Endothelial cell of umbilical vein (primary cell): ENCODE results near the gene CLEC4D. TPM values are rescaled to one million over a fixed set of nuclear protein-coding genes. Genes with fewer than 3 reads are reported as not detected.

ENCODE experiments used
- BruUV-seq: library from RNA; stranded (reverse); fragments of 400-500 nt; replicated peaks from 2 replicates; lab custom pipeline; 2021; lab: Mats Ljungman, UMichigan
- CTCF ChIA-PET: fragments of 300-600, 350-600 bp; sonication (Branson Sonifier 250); formaldehyde crosslinking; loops from one replicate; lab custom pipeline; 2021; ENCODE audit warnings: antibody characterized with exemption, inconsistent platforms; lab: Charles Lee
- POLR2A ChIA-PET: fragments of 300-600, 350-600 bp; sonication (Branson Sonifier 250); formaldehyde crosslinking; loops from one replicate; lab custom pipeline; 2021; ENCODE audit warnings: antibody characterized with exemption, inconsistent platforms; lab: Charles Lee
- DNase-seq: peaks from one replicate; pipeline ENCODE4 v3.0.0-alpha.2; 2011; ENCODE audit warnings: low read depth, low spot score
- FAIRE-seq: peaks from 2 replicates; lab custom pipeline; 2011; peaks lifted over from hg19 to GRCh38; lab: Jason Lieb, UNC
- H2AFZ ChIP-seq: 2 replicates; pipeline ENCODE4 v1.6.0; 2012; ENCODE audit warnings: low read depth, low read length, control low read depth, inconsistent platforms
- H3K27ac ChIP-seq: 2 replicates; pipeline ENCODE4 v1.5.1; 2011; ENCODE audit warnings: low read depth, mild to moderate bottlenecking, control low read depth, low read length, moderate library complexity; ENCODE audit not compliant: insufficient read depth
- H3K27me3 ChIP-seq, 2 experiments: 2 replicates each; pipeline versions ENCODE4 v1.6.0 to v1.6.1; 2011; ENCODE audit warnings: low read length in 2 of 2, mixed read lengths in 1 of 2; ENCODE audit not compliant: control insufficient read depth in 2 of 2, insufficient read depth in 2 of 2
- H3K36me3 ChIP-seq, 2 experiments: 2 replicates in 1 of 2; 3 replicates in 1 of 2; pipeline ENCODE4 v1.5.1; 2011; ENCODE audit warnings: low read length in 2 of 2, mild to moderate bottlenecking in 1 of 2, moderate library complexity in 1 of 2; ENCODE audit not compliant: control insufficient read depth in 2 of 2, insufficient read depth in 2 of 2; ENCODE audit errors: extremely low read depth in 1 of 2
- H3K4me1 ChIP-seq: 3 replicates; pipeline ENCODE4 v1.5.1; 2011; ENCODE audit warnings: mild to moderate bottlenecking, low read length; ENCODE audit not compliant: control insufficient read depth, insufficient read depth; ENCODE audit errors: extremely low read depth
- H3K4me2 ChIP-seq: 2 replicates; pipeline ENCODE4 v1.6.1; 2011; ENCODE audit warnings: low read length, control low read depth, mixed read lengths; ENCODE audit not compliant: insufficient read depth
- H3K4me3 ChIP-seq, 3 experiments: fragments of 200-600 bp in 1 of 3; sonication (generic), shearing (Covaris generic) in 1 of 3; replicated peaks in 1 of 3; 2 replicates each; pipeline ENCODE4 v1.5.1; 2011 to 2016; ENCODE audit warnings: control low read depth in 3 of 3, low read length in 3 of 3, mild to moderate bottlenecking in 2 of 3, inconsistent platforms in 1 of 3, low read depth in 1 of 3, moderate library complexity in 1 of 3; ENCODE audit not compliant: insufficient read depth in 1 of 3
- H3K79me2 ChIP-seq: 2 replicates; pipeline ENCODE4 v1.6.0; 2012; ENCODE audit warnings: low read length, inconsistent platforms; ENCODE audit not compliant: control insufficient read depth, insufficient read depth
- H3K9ac ChIP-seq: replicated peaks from 2 replicates; pipeline ENCODE3; 2011; ENCODE audit warnings: low read length, control low read depth; ENCODE audit not compliant: insufficient read depth; ENCODE audit errors: extremely low read depth
- H3K9me1 ChIP-seq: replicated peaks from 3 replicates; pipeline ENCODE4 v1.6.0; 2011; ENCODE audit warnings: mild to moderate bottlenecking, low read length; ENCODE audit not compliant: control insufficient read depth, insufficient read depth; ENCODE audit errors: extremely low read depth
- H3K9me3 ChIP-seq: replicated peaks from 2 replicates; pipeline ENCODE4 v1.5.1; 2012; ENCODE audit warnings: low read length, inconsistent platforms; ENCODE audit not compliant: control insufficient read depth, insufficient read depth
- H4K20me1 ChIP-seq: replicated peaks from 2 replicates; pipeline ENCODE3; 2011; ENCODE audit warnings: mild to moderate bottlenecking, low read length; ENCODE audit not compliant: control insufficient read depth, insufficient read depth; ENCODE audit errors: extremely low read depth
- CTCF ChIP-seq, 2 donors: IDR thresholded peaks; 1 replicate in 1 of 2; 2 replicates in 1 of 2; pipeline ENCODE4 v1.5.1; 2011; ENCODE audit warnings: low read length in 2 of 2, mild to moderate bottlenecking in 2 of 2, moderate library complexity in 2 of 2, control low read depth in 1 of 2, inconsistent platforms in 1 of 2, low read depth in 1 of 2; ENCODE audit not compliant: insufficient read depth in 1 of 2; ENCODE audit errors: extremely low read depth in 1 of 2
- EZH2 ChIP-seq: IDR thresholded peaks from 2 replicates; pipeline ENCODE4 v1.6.1; 2012; ENCODE audit warnings: borderline replicate concordance, low read depth, mild to moderate bottlenecking, moderate library complexity, low read length, inconsistent platforms; ENCODE audit not compliant: severe bottlenecking
- FOS ChIP-seq: IDR thresholded peaks from 2 replicates; pipeline ENCODE4 v1.6.1; 2011; ENCODE audit warnings: mild to moderate bottlenecking, low read length, moderate library complexity, borderline replicate concordance; ENCODE audit not compliant: insufficient read depth
- GATA2 ChIP-seq: IDR thresholded peaks from 2 replicates; pipeline ENCODE4 v1.7.0; 2011; ENCODE audit warnings: low read depth, mild to moderate bottlenecking, moderate library complexity, mixed read lengths, low read length; ENCODE audit not compliant: insufficient read length, insufficient read depth
- JUN ChIP-seq: IDR thresholded peaks from 2 replicates; pipeline ENCODE4 v1.6.1; 2011; ENCODE audit warnings: borderline replicate concordance, low read depth; ENCODE audit not compliant: insufficient read length, insufficient read depth
- MAX ChIP-seq: IDR thresholded peaks from 2 replicates; pipeline ENCODE4 v1.6.1; 2011; ENCODE audit not compliant: insufficient read depth, insufficient read length
- MYC ChIP-seq: IDR thresholded peaks from one replicate; pipeline ENCODE4 v1.6.1; 2011; ENCODE audit warnings: mild to moderate bottlenecking, low read depth, low read length
- POLR2A ChIP-seq: IDR thresholded peaks from 2 replicates; pipeline ENCODE4 v1.6.1; 2012; ENCODE audit warnings: low read depth, mild to moderate bottlenecking, control low read depth, low read length
- POLR2AphosphoS5 ChIP-seq: IDR thresholded peaks from 2 replicates; pipeline ENCODE4 v1.6.1; 2012; ENCODE audit warnings: low read depth, mild to moderate bottlenecking, control low read depth, low read length, moderate library complexity; ENCODE audit not compliant: insufficient read depth
- dilution Hi-C: fragments of 300-500 bp; cut with MboI; formaldehyde crosslinking; loops from one replicate; pipeline ENCODE4 v1.15.0; 2019; ENCODE audit warnings: low sequenced_read_pairs; ENCODE audit not compliant: extremely low pct_ligation_motif_present
- intact Hi-C: fragments of 100-400 bp; cut with micrococcal nuclease; formaldehyde crosslinking; loops from one replicate; pipeline ENCODE4 v1.10.0; 2022
- polyA plus RNA-seq, 4 experiments: library from polyadenylated mRNA; depleted of rRNA in 3 of 4; stranded (reverse) in 3 of 4; unstranded in 1 of 4; fragments of >200 nt; gene quantifications; 2 replicates each; pipeline versions ENCODE4 v1.2.1 to v1.2.3, GENCODE V29; 2011 to 2012; ENCODE audit warnings: missing spikeins in 1 of 4
- total RNA-seq: library from RNA; stranded (reverse); gene quantifications from 2 replicates; pipeline ENCODE4 v1.2.3, GENCODE V29; 2021

CLEC4D gene
- total and polyA plus RNA-seq, 2 donors (not counting 3 experiments of a cell fraction or from before 2014, with no cell fraction given) = not detected

DNA sequence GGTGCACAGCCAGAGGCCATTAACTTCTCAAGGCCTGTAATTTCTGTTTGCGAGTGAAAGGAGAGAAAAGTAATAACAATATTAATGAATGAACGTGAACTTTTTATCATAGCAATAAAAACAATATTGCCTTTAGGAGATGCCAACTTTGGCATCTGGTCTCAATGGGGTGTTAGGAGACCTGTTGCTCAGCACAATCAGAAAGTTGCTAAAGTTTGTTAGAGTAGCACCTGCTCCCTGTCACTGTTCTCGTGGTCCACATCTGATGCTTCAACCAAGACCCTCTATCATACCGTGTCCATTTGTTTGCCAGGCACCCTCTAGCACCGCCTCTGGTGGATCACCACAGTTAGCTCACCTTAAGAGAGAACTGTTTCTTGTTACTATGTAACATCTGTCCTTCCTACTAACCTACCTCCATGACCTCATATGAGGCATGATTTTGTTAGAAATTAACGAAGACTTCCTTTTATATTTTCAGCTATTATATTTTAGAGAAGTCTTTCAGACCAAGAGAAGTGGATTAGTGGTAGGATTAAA is 39.9 kb downstream of the CLEC4D start:
- no peak for FAIRE-seq
- TF ChIP-seq JUN (no peak), MAX (no peak), POLR2AphosphoS5 (no peak), POLR2A (no peak), MYC (no peak), GATA2 (no peak), CTCF (IDR thresholded peaks at IDR 0.05; ENCODE audit: extremely low read depth in 1 of 2, insufficient read depth in 1 of 2, low read depth in 1 of 2, low read length in 2 of 2) (no peak), EZH2 (no peak), FOS (no peak)
- DNase-seq = no peak
- Histone ChIP-seq H3K9me1 (no peaks in the 10 kb centered on the region), H3K27ac (no peak overlapping the region), H3K4me1 (peaks cover 15% of the 10 kb centered on the region), H3K4me3 (no peak overlapping the region), H3K36me3 (no peaks in the 10 kb centered on the region), H3K9me3 (no peaks in the 10 kb centered on the region), H3K4me2 (no peak overlapping the region), H3K9ac (no peak overlapping the region), H2AFZ (no peak overlapping the region), H3K79me2 (no peaks in the 10 kb centered on the region), H4K20me1 (no peaks in the 10 kb centered on the region), H3K27me3 (no peaks in the 10 kb centered on the region)
- BruUV-seq = no TSS peak
- dilution Hi-C loops (no loop called here), intact Hi-C loops (no loop called here)
- ChIA-PET POLR2A (no interaction called here), CTCF (interaction anchor here (2.1 kb wide), 1 partner anchor 9 kb away, joined by 16 read pairs; no protein-coding TSS in a partner anchor)
